Measurements from ENCODE around the gene KCNS3.
"Not testable (repeated sequence)": the region's sequence is repeated elsewhere in the genome, so short reads cannot be mapped to it uniquely, and the experiment has no call there.

The KCNS3 gene

DNA sequence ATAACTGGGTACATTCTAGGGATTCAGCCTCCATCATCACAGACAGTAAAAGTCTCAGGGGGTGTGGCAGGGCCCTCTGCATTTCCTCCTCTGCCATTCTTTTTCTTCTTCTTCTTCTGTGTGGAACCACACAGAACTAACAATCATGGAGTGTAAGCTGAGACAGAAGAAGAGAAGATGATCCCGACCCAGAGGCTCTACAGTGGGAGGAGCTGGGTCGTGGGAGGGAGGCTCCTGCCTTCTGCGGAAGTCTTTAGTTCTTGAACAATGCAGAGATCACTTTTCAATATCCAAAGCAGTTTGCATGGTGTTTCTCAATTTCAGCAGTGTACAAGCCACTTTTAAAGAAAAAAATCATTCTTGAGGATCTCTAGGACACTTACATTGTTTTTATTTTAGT is 80.9 kb downstream of the KCNS3 start:
- TF ChIP-seq, protein P1, sequence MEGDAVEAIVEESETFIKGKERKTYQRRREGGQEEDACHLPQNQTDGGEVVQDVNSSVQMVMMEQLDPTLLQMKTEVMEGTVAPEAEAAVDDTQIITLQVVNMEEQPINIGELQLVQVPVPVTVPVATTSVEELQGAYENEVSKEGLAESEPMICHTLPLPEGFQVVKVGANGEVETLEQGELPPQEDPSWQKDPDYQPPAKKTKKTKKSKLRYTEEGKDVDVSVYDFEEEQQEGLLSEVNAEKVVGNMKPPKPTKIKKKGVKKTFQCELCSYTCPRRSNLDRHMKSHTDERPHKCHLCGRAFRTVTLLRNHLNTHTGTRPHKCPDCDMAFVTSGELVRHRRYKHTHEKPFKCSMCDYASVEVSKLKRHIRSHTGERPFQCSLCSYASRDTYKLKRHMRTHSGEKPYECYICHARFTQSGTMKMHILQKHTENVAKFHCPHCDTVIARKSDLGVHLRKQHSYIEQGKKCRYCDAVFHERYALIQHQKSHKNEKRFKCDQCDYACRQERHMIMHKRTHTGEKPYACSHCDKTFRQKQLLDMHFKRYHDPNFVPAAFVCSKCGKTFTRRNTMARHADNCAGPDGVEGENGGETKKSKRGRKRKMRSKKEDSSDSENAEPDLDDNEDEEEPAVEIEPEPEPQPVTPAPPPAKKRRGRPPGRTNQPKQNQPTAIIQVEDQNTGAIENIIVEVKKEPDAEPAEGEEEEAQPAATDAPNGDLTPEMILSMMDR (IDR thresholded peaks at IDR 0.05; ENCODE audit: low read depth, low read length, missing control alignments): no peak
- no peak for DNase-seq (ENCODE audit: low read depth)
- H3K4me3 ChIP-seq (ENCODE audit: low read depth, low read length): no peak overlapping the region

DNA sequence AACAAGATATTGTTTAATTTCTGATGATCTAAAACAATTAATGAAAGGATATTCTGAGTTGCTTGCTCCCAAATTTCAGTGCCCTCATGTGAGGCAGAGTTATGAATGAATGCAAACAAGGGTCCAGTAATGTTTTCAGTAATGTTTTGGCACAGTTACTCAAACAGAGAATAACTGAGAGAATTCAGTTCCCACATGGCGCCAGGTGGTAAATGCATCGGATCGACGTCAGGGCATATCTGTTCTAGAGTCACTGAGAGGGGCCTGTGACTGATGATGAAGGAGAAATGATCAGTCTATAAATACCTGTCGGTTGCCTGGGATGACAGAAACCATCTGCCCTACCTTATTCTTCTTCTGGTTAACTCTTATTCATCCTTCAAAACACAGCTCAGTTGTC is 81.4 kb downstream of the KCNS3 start:
- TF ChIP-seq, protein P1 (IDR thresholded peaks at IDR 0.05; ENCODE audit: low read depth, low read length, missing control alignments): no peak
- H3K4me3 ChIP-seq (ENCODE audit: low read depth, low read length): no peak overlapping the region
- no peak for DNase-seq (ENCODE audit: low read depth)

DNA sequence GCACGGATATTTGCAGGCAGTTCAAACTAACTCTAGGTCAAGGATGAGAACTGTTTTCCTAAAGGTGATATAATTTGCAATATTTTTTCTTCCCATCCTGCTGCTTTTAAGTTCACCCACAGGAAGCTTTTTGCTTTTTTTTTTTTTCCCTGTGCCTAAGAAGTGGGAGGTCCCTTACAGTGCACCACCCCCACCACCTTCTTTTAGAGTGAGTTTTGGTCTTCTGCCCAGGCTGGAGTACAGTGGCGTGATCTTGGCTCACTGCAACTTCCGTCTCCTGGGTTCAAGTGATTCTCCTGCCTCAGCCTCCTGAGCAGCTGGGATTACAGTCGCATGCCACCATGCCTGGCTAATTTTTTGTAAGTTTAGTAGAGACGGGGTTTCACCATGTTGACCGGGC is 82.5 kb downstream of the KCNS3 start:
- no peak overlapping the region for H3K4me3 ChIP-seq (ENCODE audit: low read depth, low read length)
- no peak for DNase-seq (ENCODE audit: low read depth)
- TF ChIP-seq, protein P1 (IDR thresholded peaks at IDR 0.05; ENCODE audit: low read depth, low read length, missing control alignments): no peak

DNA sequence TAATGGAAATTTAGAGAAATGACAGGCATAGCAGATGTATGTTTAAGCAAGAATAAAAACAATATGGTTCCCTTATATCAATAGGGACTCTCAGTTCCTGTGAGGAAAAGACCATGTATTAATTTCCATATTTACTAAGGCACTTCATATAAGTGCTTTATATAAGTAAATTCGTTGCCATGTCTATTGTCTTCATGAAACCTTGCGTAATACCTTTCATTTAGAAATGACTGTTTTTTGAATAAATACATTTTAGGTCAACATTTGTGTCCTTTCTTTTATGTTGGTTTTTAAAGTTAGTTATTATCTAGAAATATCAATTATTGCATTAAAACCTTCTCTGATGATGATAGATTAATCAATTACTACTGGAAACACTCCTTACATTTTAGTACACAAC is 83.3 kb downstream of the KCNS3 start:
- TF ChIP-seq, protein P1 (IDR thresholded peaks at IDR 0.05; ENCODE audit: low read depth, low read length, missing control alignments): no peak
- H3K4me3 ChIP-seq (ENCODE audit: low read depth, low read length): no peak overlapping the region
- DNase-seq (ENCODE audit: low read depth): no peak

DNA sequence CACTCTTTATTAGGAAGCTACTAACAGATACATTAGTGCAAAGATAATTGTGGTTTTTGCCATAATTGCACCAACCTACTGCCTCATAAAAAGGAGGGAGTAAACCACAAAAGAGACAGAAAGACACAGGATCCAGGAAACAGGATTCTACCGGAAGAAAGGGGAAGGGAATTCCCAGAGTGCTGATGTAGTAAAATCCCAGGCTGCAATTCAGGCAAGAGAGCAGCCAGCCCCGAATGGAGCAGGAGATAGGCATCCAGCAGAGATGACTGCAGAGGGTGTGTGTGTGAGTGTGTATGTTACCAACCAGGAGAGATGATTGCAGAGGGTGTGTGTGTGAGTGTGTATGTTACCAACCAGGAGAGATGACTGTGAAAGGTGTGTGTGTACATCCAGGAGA is 84.4 kb downstream of the KCNS3 start:
- DNase-seq (ENCODE audit: low read depth): no peak
- H3K4me3 ChIP-seq (ENCODE audit: low read depth, low read length): no peak overlapping the region
- TF ChIP-seq, protein P1 (IDR thresholded peaks at IDR 0.05; ENCODE audit: low read depth, low read length, missing control alignments): no peak

DNA sequence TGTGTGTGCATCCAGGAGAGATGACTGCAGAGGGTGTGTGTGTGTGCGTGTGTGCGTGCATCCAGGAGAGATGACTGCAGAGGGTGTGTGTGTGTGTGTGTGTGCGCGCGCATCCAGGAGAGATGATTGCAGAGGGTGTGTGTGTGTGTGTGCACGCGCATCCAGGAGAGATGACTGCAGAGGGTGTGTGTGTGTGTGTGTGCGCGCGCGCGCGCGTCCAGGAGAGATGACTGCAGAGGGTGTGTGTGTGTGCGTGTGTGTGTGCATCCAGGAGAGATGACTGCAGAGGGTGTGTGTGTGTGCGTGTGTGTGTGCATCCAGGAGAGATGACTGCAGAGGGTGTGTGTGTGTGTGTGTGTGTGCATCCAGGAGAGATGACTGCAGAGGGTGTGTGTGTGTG is 85.1 kb downstream of the KCNS3 start:
- not testable (repeated sequence) for H3K4me3 ChIP-seq (ENCODE audit: low read depth, low read length); DNase-seq (ENCODE audit: low read depth)

DNA sequence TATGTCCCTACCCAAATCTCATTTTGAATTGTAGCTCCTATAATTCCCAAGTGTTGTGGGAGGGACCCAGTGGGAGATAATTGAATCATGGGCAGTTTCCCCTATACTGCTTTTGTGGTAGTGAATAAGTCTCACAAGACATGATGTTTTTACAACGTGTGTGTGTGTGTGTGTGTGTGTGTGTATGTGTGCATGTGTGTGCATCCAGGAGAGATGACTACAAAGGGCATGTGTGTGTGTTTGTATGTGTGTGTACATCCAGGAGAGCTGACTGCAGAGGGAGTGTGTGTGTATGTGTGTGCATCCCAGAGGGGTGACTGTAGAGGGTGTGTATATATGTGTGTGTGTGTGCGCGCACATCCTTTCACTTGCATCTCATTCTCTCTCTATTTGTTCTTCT is 86.7 kb downstream of the KCNS3 start:
- TF ChIP-seq, protein P1 (IDR thresholded peaks at IDR 0.05; ENCODE audit: low read depth, low read length, missing control alignments): no peak

DNA sequence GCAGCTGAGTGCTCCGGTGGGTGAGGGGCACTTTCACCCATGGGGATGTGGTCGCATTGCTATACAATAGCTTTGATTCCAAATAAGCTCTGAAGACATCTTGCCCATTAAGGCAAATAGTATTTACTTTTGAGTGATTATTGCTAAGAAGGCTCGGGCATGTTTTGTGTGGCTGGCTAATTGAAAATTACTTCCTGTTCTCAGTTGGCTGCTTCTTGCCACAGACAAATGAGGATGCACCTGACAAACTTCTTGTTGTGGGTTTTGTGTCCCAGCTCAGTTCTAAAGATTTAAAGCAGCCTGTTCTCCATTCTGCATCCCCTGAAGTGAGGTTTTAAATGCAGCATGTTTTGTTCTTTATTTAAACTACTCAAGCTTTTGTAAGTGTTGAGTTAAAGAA is 88.3 kb downstream of the KCNS3 start:
- TF ChIP-seq, protein P1 (IDR thresholded peaks at IDR 0.05; ENCODE audit: low read depth, low read length, missing control alignments): no peak
- no peak overlapping the region for H3K4me3 ChIP-seq (ENCODE audit: low read depth, low read length)
- DNase-seq (ENCODE audit: low read depth): no peak

More for the DNA sequence above, 86.7 kb downstream of the KCNS3 start:
- H3K4me3 ChIP-seq (ENCODE audit: low read depth, low read length): no peak overlapping the region
- DNase-seq (ENCODE audit: low read depth): no peak
